ENCODE data around the gene TAF1A. TPM values are rescaled to one million over a fixed set of nuclear protein-coding genes. Genes with fewer than 3 reads are reported as not detected.

Gene TAF1A
- total RNA-seq, 1 donor from 2014 or later, result 2.5 TPM

GRCh38 chr1:222547260-222547614 is 42.5 kb downstream of the TAF1A start:
- H3K27me3 ChIP-seq (ENCODE audit: low read depth), result peaks cover 52% of the 10 kb centered on the region
- H3K4me1 ChIP-seq, result no peaks in the 10 kb centered on the region
- H3K27ac ChIP-seq (replicated peaks), result no peak overlapping the region
- no peaks in the 10 kb centered on the region for H3K9me3 ChIP-seq (replicated peaks)
- TF ChIP-seq CTCF (IDR thresholded peaks at IDR 0.05; ENCODE audit: borderline replicate concordance), result no peak
- no peaks in the 10 kb centered on the region for H3K36me3 ChIP-seq
- H3K4me3 ChIP-seq, result no peak overlapping the region
- intact Hi-C loops (cut with micrococcal nuclease), result no loop called here
- no peak for DNase-seq

GRCh38 chr1:222546548-222547259 is 43.0 kb downstream of the TAF1A start:
- no peak for TF ChIP-seq CTCF (IDR thresholded peaks at IDR 0.05; ENCODE audit: borderline replicate concordance)
- Histone ChIP-seq H3K9me3 (replicated peaks) (no peaks in the 10 kb centered on the region), H3K4me1 (no peaks in the 10 kb centered on the region), H3K27ac (replicated peaks) (no peak overlapping the region), H3K4me3 (no peak overlapping the region), H3K36me3 (no peaks in the 10 kb centered on the region), H3K27me3 (ENCODE audit: low read depth) (peaks cover 52% of the 10 kb centered on the region)
- no peak for DNase-seq
- intact Hi-C loops (cut with micrococcal nuclease), result no loop called here

- H3K4me1 ChIP-seq, result no peaks in the 10 kb centered on the region
- no peak for DNase-seq
Measured at GRCh38 chr1:222546091-222546490, 43.6 kb downstream of the TAF1A start.

GRCh38 chr1:222543817-222544216 is 45.9 kb downstream of the TAF1A start:
- H3K4me1 ChIP-seq, result no peaks in the 10 kb centered on the region
- H3K36me3 ChIP-seq, result no peaks in the 10 kb centered on the region
- intact Hi-C loops (cut with micrococcal nuclease), result no loop called here
- no peak overlapping the region for H3K4me3 ChIP-seq
- H3K27ac ChIP-seq (replicated peaks), result no peak overlapping the region
- no peak for TF ChIP-seq CTCF (IDR thresholded peaks at IDR 0.05; ENCODE audit: borderline replicate concordance)
- peaks cover 52% of the 10 kb centered on the region for H3K27me3 ChIP-seq (ENCODE audit: low read depth)
- DNase-seq, result no peak
- no peaks in the 10 kb centered on the region for H3K9me3 ChIP-seq (replicated peaks)

More at GRCh38 chr1:222546091-222546490, 43.6 kb downstream of the TAF1A start:
- H3K27ac ChIP-seq (replicated peaks), result no peak overlapping the region
- TF ChIP-seq CTCF (IDR thresholded peaks at IDR 0.05; ENCODE audit: borderline replicate concordance), result no peak
- no peak overlapping the region for H3K4me3 ChIP-seq
- peaks cover 52% of the 10 kb centered on the region for H3K27me3 ChIP-seq (ENCODE audit: low read depth)
- H3K9me3 ChIP-seq (replicated peaks), result no peaks in the 10 kb centered on the region
- H3K36me3 ChIP-seq, result no peaks in the 10 kb centered on the region
- intact Hi-C loops (cut with micrococcal nuclease), result no loop called here

GRCh38 chr1:222540598-222540995 is 49.1 kb downstream of the TAF1A start:
- peaks cover 28% of the 10 kb centered on the region for H3K27me3 ChIP-seq (ENCODE audit: low read depth)
- H3K36me3 ChIP-seq, result no peaks in the 10 kb centered on the region
- H3K4me1 ChIP-seq, result no peaks in the 10 kb centered on the region
- no peak for DNase-seq
- H3K4me3 ChIP-seq, result no peak overlapping the region
- TF ChIP-seq CTCF (IDR thresholded peaks at IDR 0.05; ENCODE audit: borderline replicate concordance), result no peak
- H3K27ac ChIP-seq (replicated peaks), result no peak overlapping the region
- intact Hi-C loops (cut with micrococcal nuclease), result no loop called here
- H3K9me3 ChIP-seq (replicated peaks), result no peaks in the 10 kb centered on the region
